Measurements from ENCODE around the gene DPY30.

DNA sequence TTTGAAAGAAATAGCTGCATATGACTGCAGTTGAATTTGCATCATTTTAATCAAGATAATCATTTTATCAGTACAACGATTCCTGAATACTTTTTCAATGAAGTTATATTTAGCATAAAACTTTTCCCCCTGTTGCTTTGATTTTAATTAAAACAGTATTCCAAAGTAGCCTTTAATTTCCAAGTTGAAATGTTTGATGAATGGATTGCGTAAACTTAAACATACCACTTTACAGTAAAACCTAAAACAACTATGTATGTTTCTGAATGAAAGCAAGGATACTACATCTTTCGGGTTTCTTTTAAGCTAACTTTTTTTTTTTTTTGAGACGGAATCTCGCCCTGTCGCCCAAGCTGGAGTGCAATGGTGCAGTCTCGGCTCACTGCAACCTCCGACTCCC, 25.1 kb upstream of the DPY30 start:
- TF ChIP-seq CTCF (conservative IDR thresholded peaks at IDR 0.05; ENCODE audit: low read length), result no peak
- TF ChIP-seq EZH2phosphoT487 (IDR thresholded peaks at IDR 0.05; ENCODE audit: borderline replicate concordance, low read depth, low read length), result no peak

Measured in OCI-LY7 (cell line).